GM15510 (cell line): ENCODE measurements around the gene MMP15.

Source experiments
- POLR2A ChIP-seq: IDR thresholded peaks from 3 replicates; pipeline ENCODE4 v1.6.1; 2011; ENCODE audit warnings: borderline replicate concordance; ENCODE audit not compliant: insufficient read length; ENCODE audit errors: extremely low read depth

Gene MMP15

GRCh38 chr16:58096249-58096648 is 70.7 kb downstream of the MMP15 start:
- no peak for TF ChIP-seq POLR2A
